A549 (cell line): ENCODE data around the gene SNAPC2.

Experiments
- CTCF ChIP-seq: fragments of >200 bp; sonication (Bioruptor Twin); formaldehyde crosslinking; IDR thresholded peaks from 3 replicates; pipeline ENCODE4 v1.5.1; 2016
- MAX ChIP-seq: IDR thresholded peaks from 2 replicates; pipeline ENCODE4 v1.6.1; 2012
- NFE2L2 ChIP-seq: fragments of 150-350 bp; conservative IDR thresholded peaks from 2 replicates; pipeline ENCODE4 v1.6.1; 2014; ENCODE audit warnings: low read length
- POLR2A ChIP-seq: IDR thresholded peaks from 2 replicates; pipeline ENCODE4 v1.6.1; 2012; ENCODE audit warnings: mild to moderate bottlenecking, low read length
- SMC3 ChIP-seq: fragments of >200 bp; sonication (Bioruptor Twin); formaldehyde crosslinking; IDR thresholded peaks from 3 replicates; pipeline ENCODE4 v1.6.1; 2018; ENCODE audit warnings: inconsistent platforms

- TF ChIP-seq MAX (no peak), CTCF (no peak), POLR2A (no peak), SMC3 (no peak), NFE2L2 (no peak)
Observed at GRCh38 chr19:7901337-7901736, 18.8 kb upstream of the SNAPC2 start.
